ENCODE measurements around the gene C19orf25. TPM values are rescaled to one million over a fixed set of nuclear protein-coding genes. Genes with fewer than 3 reads are reported as not detected.
A peak's percentile ranks its signal among the peaks of the same experiment; 100 is the strongest.

C19orf25 gene
- total RNA-seq, 1 donor from 2014 or later, result 38.0 TPM

DNA sequence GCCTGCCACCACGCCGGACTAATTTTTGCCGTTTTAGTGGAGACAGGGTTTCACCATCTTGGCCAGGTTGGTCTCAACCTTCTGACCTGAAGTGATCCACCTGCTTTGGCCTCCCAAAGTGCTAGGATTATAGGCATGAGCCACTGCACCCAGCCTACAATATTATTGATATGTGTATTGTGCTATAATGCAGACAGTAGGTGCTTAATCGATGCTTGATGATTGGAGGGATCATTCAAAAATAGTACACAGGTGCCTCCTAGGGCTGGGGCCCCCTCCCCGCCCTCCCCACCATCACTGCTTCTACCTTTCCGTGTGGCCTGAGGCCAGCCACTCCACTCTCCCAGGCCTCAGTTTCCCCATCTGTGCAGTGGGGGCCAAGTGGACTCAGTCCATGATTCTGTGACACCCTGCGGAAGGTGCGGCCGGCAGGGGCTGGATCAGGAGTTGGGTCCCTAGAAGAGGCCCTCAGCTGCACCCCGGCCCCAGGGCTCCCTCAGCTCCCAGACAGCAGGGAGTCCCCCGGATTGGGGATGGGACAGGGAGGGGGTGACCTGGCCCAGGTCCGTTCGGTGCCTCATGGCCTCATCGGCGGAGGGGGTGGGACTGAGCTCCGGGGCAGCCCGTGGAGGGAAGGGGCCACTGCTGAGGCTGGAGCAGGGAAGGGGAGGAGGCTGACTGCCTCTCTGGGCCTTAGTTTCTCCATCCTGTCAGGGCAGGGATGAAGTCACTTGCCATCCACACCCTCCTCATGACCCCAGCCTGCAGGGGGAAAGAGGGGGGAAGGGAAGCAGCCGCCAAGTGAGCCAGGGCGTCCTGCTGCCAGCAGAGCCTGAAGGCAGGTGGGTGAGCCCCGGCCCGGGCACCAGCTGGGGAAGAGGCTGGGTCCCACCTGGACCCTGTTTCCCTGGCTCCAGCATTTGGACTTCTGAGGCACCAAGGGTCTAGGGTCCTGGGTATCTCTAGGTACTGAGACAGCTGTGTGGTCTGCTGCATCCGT, 32.6 kb upstream of the C19orf25 start:
- peaks cover 2% of the 10 kb centered on the region for H3K27me3 Mint-ChIP-seq (ENCODE audit: unreplicated experiment)
- peaks cover 20% of the 10 kb centered on the region for H3K4me1 Mint-ChIP-seq (ENCODE audit: unreplicated experiment)

DNA sequence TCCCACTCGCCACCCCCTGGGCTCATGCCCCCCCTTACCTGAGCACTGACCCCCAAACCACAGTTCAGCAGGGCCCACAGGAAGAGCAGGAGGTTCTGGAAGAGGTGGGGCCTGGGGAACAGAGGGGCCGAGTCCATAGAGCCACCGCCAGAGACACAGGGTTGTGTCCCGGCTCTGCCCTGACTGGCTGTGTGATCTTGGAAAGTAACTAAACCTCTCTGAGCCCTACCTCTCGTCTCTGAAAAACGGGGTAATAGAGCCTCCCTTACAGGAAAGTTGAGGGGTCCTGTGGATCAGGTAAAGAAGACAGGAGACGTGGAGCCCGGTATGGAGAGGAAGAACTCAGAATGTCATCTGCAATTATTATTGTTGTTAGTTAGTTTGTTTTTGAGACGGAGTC, 31.8 kb upstream of the C19orf25 start:
- Mint-ChIP-seq H3K4me3 (ENCODE audit: unreplicated experiment) (no peak overlapping the region), H3K27ac (ENCODE audit: unreplicated experiment) (no peak overlapping the region), H3K4me1 (ENCODE audit: unreplicated experiment) (peaks cover 20% of the 10 kb centered on the region), H3K27me3 (ENCODE audit: unreplicated experiment) (no peaks in the 10 kb centered on the region), H3K36me3 (ENCODE audit: unreplicated experiment) (no peaks in the 10 kb centered on the region), H3K9me3 (ENCODE audit: unreplicated experiment) (no peaks in the 10 kb centered on the region)
- no peak for DNase-seq (ENCODE audit: extremely low spot score, unreplicated experiment)
- TF ChIP-seq, protein P1, sequence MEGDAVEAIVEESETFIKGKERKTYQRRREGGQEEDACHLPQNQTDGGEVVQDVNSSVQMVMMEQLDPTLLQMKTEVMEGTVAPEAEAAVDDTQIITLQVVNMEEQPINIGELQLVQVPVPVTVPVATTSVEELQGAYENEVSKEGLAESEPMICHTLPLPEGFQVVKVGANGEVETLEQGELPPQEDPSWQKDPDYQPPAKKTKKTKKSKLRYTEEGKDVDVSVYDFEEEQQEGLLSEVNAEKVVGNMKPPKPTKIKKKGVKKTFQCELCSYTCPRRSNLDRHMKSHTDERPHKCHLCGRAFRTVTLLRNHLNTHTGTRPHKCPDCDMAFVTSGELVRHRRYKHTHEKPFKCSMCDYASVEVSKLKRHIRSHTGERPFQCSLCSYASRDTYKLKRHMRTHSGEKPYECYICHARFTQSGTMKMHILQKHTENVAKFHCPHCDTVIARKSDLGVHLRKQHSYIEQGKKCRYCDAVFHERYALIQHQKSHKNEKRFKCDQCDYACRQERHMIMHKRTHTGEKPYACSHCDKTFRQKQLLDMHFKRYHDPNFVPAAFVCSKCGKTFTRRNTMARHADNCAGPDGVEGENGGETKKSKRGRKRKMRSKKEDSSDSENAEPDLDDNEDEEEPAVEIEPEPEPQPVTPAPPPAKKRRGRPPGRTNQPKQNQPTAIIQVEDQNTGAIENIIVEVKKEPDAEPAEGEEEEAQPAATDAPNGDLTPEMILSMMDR (IDR thresholded peaks at IDR 0.05), result no peak

More for the DNA sequence above, 32.6 kb upstream of the C19orf25 start:
- peak; percentile 79 for DNase-seq (ENCODE audit: extremely low spot score, unreplicated experiment)
- Mint-ChIP-seq H3K4me3 (ENCODE audit: unreplicated experiment) (peak overlapping the region; percentile 61), H3K27ac (ENCODE audit: unreplicated experiment) (no peak overlapping the region), H3K36me3 (ENCODE audit: unreplicated experiment) (no peaks in the 10 kb centered on the region), H3K9me3 (ENCODE audit: unreplicated experiment) (no peaks in the 10 kb centered on the region)
- TF ChIP-seq, protein P1 (IDR thresholded peaks at IDR 0.05), result no peak

DNA sequence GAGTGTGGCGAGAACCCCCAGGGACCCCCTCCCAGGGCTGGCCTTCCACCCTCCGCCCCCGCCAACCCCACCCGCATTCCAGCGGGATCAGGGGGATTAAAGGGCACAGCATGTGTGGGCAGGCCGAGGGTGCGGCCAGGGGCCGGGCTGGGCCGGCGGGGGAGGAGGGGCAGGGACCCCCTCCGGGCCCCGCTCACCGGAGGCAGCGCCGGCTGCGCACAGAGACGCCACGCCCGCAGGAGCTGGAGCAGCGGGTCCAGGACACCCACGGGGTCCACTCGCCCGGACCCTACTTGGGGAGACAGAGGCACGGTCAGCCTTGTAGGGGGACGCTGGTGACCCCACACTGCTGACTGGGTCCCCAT, 31.4 kb upstream of the C19orf25 start:
- no peak overlapping the region for H3K4me3 Mint-ChIP-seq (ENCODE audit: unreplicated experiment)
- H3K9me3 Mint-ChIP-seq (ENCODE audit: unreplicated experiment), result no peaks in the 10 kb centered on the region
- H3K27ac Mint-ChIP-seq (ENCODE audit: unreplicated experiment), result no peak overlapping the region
- TF ChIP-seq, protein P1 (IDR thresholded peaks at IDR 0.05), result no peak
- H3K27me3 Mint-ChIP-seq (ENCODE audit: unreplicated experiment), result no peaks in the 10 kb centered on the region
- DNase-seq (ENCODE audit: extremely low spot score, unreplicated experiment), result peak; percentile 77
- peaks cover 20% of the 10 kb centered on the region for H3K4me1 Mint-ChIP-seq (ENCODE audit: unreplicated experiment)
- no peaks in the 10 kb centered on the region for H3K36me3 Mint-ChIP-seq (ENCODE audit: unreplicated experiment)

DNA sequence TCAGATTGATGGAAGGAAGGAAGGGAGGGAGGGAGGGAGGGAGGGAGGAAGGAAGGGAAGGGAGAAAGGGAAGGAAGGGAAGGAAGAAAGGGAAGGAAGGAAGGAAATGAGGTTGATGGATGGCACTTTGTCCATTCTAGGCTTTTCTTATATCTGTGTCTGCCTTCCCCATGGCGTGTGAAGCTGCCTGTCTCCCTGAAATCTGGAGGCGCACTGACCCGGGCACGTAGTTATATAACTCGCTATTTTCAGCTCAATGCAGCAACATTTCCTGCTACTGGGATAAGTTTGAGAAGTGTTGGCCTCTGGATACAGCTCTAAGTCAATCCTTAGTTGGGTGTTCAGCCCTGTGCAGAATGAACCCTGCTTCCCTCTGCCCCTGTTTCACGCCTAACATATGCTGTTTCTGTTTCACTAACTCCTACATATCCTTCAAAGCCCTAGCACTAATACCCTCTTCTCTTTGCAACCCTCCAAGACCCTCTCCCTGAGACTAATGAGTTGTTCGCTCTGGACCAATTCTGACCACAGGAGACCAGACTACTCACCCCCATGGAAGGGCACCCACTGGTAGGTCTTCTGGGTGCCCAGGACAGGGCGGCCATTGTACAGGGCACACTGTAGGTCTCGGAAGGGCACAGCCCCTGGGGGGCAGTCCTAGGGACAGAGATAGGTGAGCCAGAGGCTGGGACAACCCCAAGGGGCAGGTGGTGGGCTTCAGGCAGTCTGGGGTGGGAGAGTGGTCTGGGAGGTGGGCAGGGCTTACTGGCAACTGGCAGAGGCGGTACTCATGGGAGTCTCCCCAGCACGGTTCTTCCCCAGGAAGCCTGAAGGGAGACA, 30.8 kb upstream of the C19orf25 start:
- DNase-seq (ENCODE audit: extremely low spot score, unreplicated experiment), result peak; percentile 80
- H3K27ac Mint-ChIP-seq (ENCODE audit: unreplicated experiment), result peak overlapping the region; percentile 50
- no peaks in the 10 kb centered on the region for H3K36me3 Mint-ChIP-seq (ENCODE audit: unreplicated experiment)
- no peak overlapping the region for H3K4me3 Mint-ChIP-seq (ENCODE audit: unreplicated experiment)
- no peaks in the 10 kb centered on the region for H3K27me3 Mint-ChIP-seq (ENCODE audit: unreplicated experiment)
- no peaks in the 10 kb centered on the region for H3K9me3 Mint-ChIP-seq (ENCODE audit: unreplicated experiment)
- H3K4me1 Mint-ChIP-seq (ENCODE audit: unreplicated experiment), result peaks cover 20% of the 10 kb centered on the region
- TF ChIP-seq, protein P1 (IDR thresholded peaks at IDR 0.05), result no peak

DNA sequence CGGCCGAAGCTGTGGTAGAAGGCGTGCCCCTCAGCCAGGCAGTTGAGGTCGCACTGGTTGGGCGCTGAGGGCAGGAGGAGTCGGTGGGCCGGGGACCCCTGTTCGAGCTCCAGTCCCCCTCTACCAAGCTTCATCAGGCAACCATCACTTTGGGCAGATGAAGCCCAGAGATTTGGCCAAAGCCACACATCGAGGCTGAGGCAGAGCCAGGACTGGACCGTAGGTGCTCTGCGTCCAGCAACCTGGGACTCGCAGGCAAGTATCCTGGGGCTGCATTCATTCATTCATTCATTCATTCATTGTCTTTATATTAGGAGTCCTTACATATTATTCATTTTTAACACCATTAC, 29.5 kb upstream of the C19orf25 start:
- DNase-seq (ENCODE audit: extremely low spot score, unreplicated experiment), result no peak
- H3K27me3 Mint-ChIP-seq (ENCODE audit: unreplicated experiment), result no peaks in the 10 kb centered on the region
- H3K4me3 Mint-ChIP-seq (ENCODE audit: unreplicated experiment), result peak overlapping the region; percentile 94
- no peak overlapping the region for H3K27ac Mint-ChIP-seq (ENCODE audit: unreplicated experiment)
- TF ChIP-seq, protein P1 (IDR thresholded peaks at IDR 0.05), result no peak
- no peaks in the 10 kb centered on the region for H3K36me3 Mint-ChIP-seq (ENCODE audit: unreplicated experiment)
- no peaks in the 10 kb centered on the region for H3K9me3 Mint-ChIP-seq (ENCODE audit: unreplicated experiment)
- H3K4me1 Mint-ChIP-seq (ENCODE audit: unreplicated experiment), result peaks cover 20% of the 10 kb centered on the region
